HFF-Myc (cell line): Measurements from ENCODE around the gene ADAR.

Source experiments
- DNase-seq: peaks from one replicate; pipeline ENCODE4 v3.0.0-alpha.2; 2011; ENCODE audit warnings: low read depth; ENCODE audit errors: extremely low read depth
- H3K4me3 ChIP-seq: replicated peaks from 2 replicates; pipeline ENCODE4 v1.5.1; 2011; ENCODE audit warnings: low read depth, mild to moderate bottlenecking, control low read depth, low read length
- TF ChIP-seq, protein P1 (sequence below): IDR thresholded peaks from 2 replicates; pipeline ENCODE4 v1.5.1; 2012; ENCODE audit warnings: mild to moderate bottlenecking, low read depth, low read length, control low read depth; ENCODE audit errors: missing control alignments

Gene ADAR

DNA sequence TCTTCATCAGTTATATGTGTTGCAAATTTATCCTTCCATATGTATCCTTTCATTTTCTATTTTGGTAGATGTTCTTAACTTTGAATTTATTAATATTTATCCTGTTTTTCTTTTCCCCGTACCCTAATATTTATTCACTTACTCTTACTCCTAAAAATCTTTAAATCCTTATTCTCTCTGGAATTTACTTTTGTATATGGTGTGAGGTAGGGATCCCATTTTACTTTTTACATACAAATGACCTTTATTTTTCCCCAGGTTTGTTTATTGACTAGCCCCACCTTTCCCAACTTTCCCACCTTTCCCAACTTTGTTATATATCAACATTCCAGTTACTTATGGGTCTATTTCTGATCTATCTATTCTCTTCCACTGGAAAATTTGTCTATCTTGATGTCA, 21.7 kb upstream of the ADAR start:
- H3K4me3 ChIP-seq, result no peak overlapping the region
- no peak for DNase-seq
- TF ChIP-seq, protein P1, sequence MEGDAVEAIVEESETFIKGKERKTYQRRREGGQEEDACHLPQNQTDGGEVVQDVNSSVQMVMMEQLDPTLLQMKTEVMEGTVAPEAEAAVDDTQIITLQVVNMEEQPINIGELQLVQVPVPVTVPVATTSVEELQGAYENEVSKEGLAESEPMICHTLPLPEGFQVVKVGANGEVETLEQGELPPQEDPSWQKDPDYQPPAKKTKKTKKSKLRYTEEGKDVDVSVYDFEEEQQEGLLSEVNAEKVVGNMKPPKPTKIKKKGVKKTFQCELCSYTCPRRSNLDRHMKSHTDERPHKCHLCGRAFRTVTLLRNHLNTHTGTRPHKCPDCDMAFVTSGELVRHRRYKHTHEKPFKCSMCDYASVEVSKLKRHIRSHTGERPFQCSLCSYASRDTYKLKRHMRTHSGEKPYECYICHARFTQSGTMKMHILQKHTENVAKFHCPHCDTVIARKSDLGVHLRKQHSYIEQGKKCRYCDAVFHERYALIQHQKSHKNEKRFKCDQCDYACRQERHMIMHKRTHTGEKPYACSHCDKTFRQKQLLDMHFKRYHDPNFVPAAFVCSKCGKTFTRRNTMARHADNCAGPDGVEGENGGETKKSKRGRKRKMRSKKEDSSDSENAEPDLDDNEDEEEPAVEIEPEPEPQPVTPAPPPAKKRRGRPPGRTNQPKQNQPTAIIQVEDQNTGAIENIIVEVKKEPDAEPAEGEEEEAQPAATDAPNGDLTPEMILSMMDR, result no peak

DNA sequence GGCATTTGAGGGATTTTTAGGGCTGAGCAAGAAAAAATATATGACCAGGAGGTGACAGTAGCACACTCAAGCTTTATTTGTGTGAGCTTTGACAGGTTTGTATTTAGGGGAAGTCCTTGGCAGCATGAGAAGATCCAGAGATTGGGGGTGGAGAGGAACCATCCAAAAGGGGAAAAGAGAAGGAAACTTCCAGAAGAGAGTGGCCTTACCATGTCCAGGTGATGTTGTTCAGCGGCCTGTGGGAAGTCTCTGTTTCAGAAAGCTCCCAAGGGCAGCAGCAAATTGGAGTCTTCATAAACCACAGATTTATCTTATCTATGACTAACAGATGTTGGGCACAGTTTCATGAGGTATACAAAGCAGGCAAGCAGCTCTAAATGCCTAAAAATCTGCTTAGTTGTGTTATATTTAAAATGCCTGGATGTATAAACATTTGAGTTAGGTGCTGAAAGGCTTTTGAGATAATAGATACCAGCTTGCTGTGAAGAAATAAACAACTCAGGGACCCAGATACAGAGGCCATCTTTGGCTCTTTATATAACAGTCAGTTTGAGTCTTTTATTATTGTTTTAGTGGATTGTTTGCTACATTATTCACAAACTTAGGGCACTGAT, 21.2 kb upstream of the ADAR start:
- no peak overlapping the region for H3K4me3 ChIP-seq
- no peak for DNase-seq
- TF ChIP-seq, protein P1, result no peak

DNA sequence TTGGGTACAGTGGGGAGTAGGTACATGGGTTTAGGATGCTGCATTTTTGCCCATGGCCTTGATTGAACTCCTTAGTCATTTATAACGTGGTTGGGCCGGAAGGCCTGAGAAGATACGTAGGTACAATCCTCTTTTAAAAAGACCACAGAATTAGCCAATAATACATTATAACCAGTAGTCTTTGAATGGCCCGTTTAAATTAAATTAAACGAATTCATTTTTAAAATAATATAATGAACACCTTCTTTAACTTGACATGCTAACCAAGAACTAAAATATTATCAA, 20.1 kb upstream of the ADAR start:
- DNase-seq, result no peak
- peak overlapping the region; percentile 86 for H3K4me3 ChIP-seq

DNA sequence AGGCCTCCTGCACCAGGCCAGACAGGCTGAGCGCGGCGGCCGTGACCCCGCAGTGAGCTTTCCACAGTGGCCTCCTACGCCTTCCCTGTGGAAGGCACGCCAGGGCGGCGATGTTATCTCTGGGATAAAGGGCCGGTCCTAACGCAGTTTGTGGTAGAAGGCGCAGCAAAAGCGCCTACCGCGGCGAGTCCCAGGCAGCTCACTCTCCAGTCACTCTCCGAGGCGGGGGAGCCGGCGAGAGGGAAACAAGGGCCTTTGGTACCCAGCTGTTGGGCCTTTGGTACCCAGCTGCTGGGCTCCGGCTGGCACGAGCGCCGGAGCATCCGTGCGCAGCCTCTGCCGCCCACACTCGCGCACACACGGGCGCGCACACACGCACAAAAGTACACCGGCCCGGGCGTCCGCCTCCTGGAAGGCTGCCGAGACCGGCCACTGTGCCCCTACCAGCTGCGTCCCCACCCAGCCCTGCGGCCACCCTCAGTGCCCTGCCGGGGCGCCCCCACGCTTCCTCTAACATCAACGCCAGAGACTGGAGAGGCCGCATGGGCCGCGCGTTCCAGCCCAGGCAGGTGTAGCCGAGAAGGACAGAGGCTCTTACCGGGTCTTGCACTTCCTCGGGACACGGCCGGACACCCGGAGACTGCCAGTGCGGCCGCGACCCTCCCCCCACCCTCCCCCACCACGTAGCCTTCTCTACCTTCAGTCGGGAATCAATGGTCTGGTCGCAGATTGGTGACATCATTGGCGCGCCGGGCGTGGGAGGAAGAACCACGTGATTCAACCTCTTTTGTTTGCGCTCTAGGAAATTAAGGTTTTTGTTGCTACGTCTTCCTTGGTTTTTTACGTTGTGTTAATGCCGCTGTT, 19.5 kb upstream of the ADAR start:
- H3K4me3 ChIP-seq, result peak overlapping the region; percentile 86
- TF ChIP-seq, protein P1, result no peak
- DNase-seq, result no peak

More for the DNA sequence above, 20.1 kb upstream of the ADAR start:
- TF ChIP-seq, protein P1, result no peak

DNA sequence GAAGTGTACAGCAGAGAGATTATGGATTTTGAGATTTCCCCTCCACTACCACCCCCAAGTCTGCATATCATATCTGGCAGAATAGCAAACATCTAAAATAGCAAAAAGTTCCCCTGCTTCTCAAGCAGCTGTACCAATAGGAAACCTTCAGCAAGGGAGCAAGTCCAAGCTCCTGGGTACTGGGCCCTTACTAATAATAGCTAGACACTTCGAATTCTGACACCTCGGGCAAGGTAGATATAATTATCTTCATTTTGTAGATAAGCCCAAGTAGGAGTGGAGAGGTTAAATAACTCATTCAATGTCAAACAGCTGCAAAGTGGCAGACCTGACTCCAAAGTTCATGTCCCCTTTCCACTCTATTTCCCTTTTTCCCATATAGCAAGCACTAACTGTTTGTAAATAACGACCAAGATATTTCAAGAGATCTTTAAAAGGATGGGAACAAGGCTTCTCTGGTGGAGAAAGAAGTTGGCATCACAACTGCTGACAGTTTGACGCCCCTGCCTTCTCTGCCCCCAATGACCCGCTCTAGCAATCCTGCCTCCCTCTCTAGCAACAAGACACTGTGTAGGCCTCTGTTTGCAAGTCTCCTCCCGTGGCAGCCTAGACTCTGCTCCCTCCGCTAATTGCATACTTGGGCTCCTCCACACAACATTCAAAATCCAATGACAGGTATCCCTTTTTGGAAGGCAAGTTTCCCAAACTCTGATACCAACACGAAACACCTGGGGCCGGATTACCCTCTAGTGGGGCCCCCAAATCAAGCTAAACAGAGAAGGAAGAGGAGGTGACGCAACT, 18.7 kb upstream of the ADAR start:
- DNase-seq, result no peak
- TF ChIP-seq, protein P1, result no peak
- peak overlapping the region; percentile 86 for H3K4me3 ChIP-seq

DNA sequence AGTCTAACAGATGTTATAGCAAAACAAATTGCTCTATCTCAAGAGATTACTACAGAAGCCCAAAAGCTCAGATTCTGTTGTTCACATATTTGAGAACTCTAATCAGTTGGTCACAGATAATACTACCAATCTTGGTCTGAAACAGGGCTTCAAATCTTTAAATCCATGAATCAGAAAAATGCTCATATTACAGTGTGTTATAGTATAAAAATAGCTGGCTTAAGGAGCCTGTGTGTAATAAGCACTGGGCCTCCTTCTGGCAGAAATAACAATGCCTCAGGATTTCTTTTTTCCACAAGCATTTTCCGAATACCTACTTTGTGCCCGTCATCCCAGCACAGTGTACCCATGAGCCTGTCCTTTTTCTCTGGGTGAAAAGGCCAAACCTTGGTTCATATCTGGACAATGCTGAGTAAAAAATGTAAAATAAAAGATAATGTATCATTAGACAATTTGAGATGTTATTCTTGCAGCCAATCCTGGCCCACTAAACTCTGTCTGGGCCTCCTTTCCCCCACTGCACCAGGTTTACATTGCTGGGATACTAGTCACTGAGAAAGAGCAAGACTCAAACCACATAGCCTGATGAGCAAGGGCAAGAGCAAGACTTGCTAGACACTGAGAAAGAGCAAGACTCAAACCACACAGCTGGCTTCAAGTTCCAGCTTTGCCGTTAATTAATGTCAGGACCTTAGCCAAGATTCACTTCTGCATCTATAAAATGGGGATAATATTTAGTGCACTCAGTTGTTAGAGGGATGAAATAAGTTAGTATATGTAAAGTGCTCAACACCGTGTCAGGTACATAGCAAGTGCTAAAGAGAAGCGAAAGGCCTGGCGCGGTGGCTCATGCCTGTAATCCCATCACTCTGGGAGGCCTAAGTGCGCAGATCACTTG, 17.0 kb upstream of the ADAR start:
- TF ChIP-seq, protein P1, result no peak
- no peak for DNase-seq
- no peak overlapping the region for H3K4me3 ChIP-seq
